Liver (tissue), 9 donors: Measurements from ENCODE around the gene NACAD. TPM values are rescaled to one million over a fixed set of nuclear protein-coding genes. Genes with fewer than 3 reads are reported as not detected.

Experiments
- DNase-seq: peaks from one replicate; pipeline ENCODE4 v3.0.0-alpha.2; 2017; ENCODE audit warnings: low spot score
- H3K27ac ChIP-seq, 2 donors: one replicate each; pipeline ENCODE4 v1.7.0; 2013; ENCODE audit warnings: inconsistent platforms in 2 of 2, low read length in 2 of 2, control low read depth in 1 of 2, low read depth in 1 of 2, mild to moderate bottlenecking in 1 of 2
- H3K27me3 ChIP-seq, 4 donors: one replicate each; pipeline versions ENCODE4 v1.6.1 to v1.7.0; 2013; ENCODE audit warnings: low read length in 3 of 4, inconsistent platforms in 1 of 4, mild to moderate bottlenecking in 1 of 4, moderate library complexity in 1 of 4; ENCODE audit not compliant: control insufficient read depth in 4 of 4, insufficient read depth in 4 of 4
- H3K36me3 ChIP-seq, 4 donors: one replicate each; pipeline versions ENCODE4 v1.6.1 to v1.7.0; 2013; ENCODE audit warnings: low read length in 3 of 4, mild to moderate bottlenecking in 3 of 4, low read depth in 1 of 4, moderate library complexity in 1 of 4; ENCODE audit not compliant: control insufficient read depth in 4 of 4, insufficient read depth in 3 of 4
- H3K4me1 ChIP-seq, 4 donors: one replicate each; pipeline versions ENCODE4 v1.6.1 to v1.7.0; 2013; ENCODE audit warnings: low read length in 3 of 4, mild to moderate bottlenecking in 3 of 4, moderate library complexity in 1 of 4; ENCODE audit not compliant: control insufficient read depth in 4 of 4, insufficient read depth in 4 of 4
- H3K4me3 ChIP-seq, 3 donors: one replicate each; pipeline versions ENCODE4 v1.6.1 to v1.7.0; 2013; ENCODE audit warnings: low read length in 3 of 3, control low read depth in 1 of 3, low read depth in 1 of 3, mild to moderate bottlenecking in 1 of 3
- H3K9ac ChIP-seq, 2 donors: one replicate each; pipeline ENCODE4 v1.7.0; 2013; ENCODE audit warnings: low read length in 2 of 2, mild to moderate bottlenecking in 2 of 2, moderate library complexity in 2 of 2, control low read depth in 1 of 2, low read depth in 1 of 2
- H3K9me3 ChIP-seq, 4 donors: one replicate each; pipeline versions ENCODE4 v1.6.1 to v1.7.0; 2013; ENCODE audit warnings: low read length in 3 of 4; ENCODE audit not compliant: control insufficient read depth in 4 of 4
- ATF3 ChIP-seq: IDR thresholded peaks from 2 replicates; pipeline ENCODE4 v1.6.1; 2016; ENCODE audit warnings: antibody characterized with exemption
- CTCF ChIP-seq: fragments of 150-350 bp; IDR thresholded peaks from 2 replicates; pipeline ENCODE4 v1.5.1; 2017; ENCODE audit warnings: improper control_type of control experiment, low read depth, low read length; ENCODE audit not compliant: missing input control
- EGR1 ChIP-seq, 2 donors: IDR thresholded peaks; 2 replicates each; pipeline ENCODE4 v1.6.1; 2016 to 2018; ENCODE audit warnings: antibody characterized with exemption in 2 of 2, low read depth in 2 of 2
- FOXA1 ChIP-seq: IDR thresholded peaks from 2 replicates; pipeline ENCODE4 v1.6.1; 2016; ENCODE audit warnings: antibody characterized with exemption
- FOXA2 ChIP-seq: IDR thresholded peaks from 2 replicates; pipeline ENCODE4 v1.6.1; 2016; ENCODE audit warnings: antibody characterized with exemption
- HNF4G ChIP-seq: IDR thresholded peaks from 2 replicates; pipeline ENCODE4 v1.6.1; 2016; ENCODE audit warnings: antibody characterized with exemption
- JUND ChIP-seq, 2 donors: IDR thresholded peaks; 2 replicates each; pipeline ENCODE4 v1.6.1; 2016; ENCODE audit warnings: antibody characterized with exemption in 2 of 2
- MAX ChIP-seq: IDR thresholded peaks from 2 replicates; pipeline ENCODE4 v1.6.1; 2016; ENCODE audit warnings: antibody characterized with exemption
- NR2F2 ChIP-seq: IDR thresholded peaks from 2 replicates; pipeline ENCODE4 v1.6.1; 2016; ENCODE audit warnings: antibody characterized with exemption
- RAD21 ChIP-seq, 2 donors: IDR thresholded peaks; 2 replicates each; pipeline ENCODE4 v1.6.1; 2016; ENCODE audit warnings: antibody characterized with exemption in 2 of 2, mild to moderate bottlenecking in 2 of 2
- REST ChIP-seq: IDR thresholded peaks from 2 replicates; pipeline ENCODE4 v1.6.1; 2016; ENCODE audit warnings: antibody characterized with exemption, mild to moderate bottlenecking
- RXRA ChIP-seq, 2 donors: IDR thresholded peaks; 2 replicates each; pipeline ENCODE4 v1.6.1; 2017 to 2018; ENCODE audit warnings: antibody characterized with exemption in 2 of 2, mild to moderate bottlenecking in 1 of 2
- SP1 ChIP-seq: IDR thresholded peaks from 2 replicates; pipeline ENCODE4 v1.6.1; 2018; ENCODE audit warnings: antibody characterized with exemption, mild to moderate bottlenecking
- TAF1 ChIP-seq: conservative IDR thresholded peaks from 2 replicates; pipeline ENCODE4 v1.6.1; 2016; ENCODE audit warnings: antibody characterized with exemption, mild to moderate bottlenecking
- YY1 ChIP-seq: IDR thresholded peaks from 2 replicates; pipeline ENCODE4 v1.6.1; 2016; ENCODE audit warnings: antibody characterized with exemption, mild to moderate bottlenecking
- ZBTB33 ChIP-seq: IDR thresholded peaks from 2 replicates; pipeline ENCODE4 v1.6.1; 2016; ENCODE audit warnings: antibody characterized with exemption
- WGBS: extraction: QIAGEN DNeasy Blood & Tissue Kit; methylation state at CpG from one replicate; pipeline ENCODE4 v1.1.7; 2013; 5-methylcytosine and 5-hydroxymethylcytosine counted together
- polyA plus RNA-seq, 2 donors: library from polyadenylated mRNA; stranded (reverse) in 1 of 2; unstranded in 1 of 2; fragments of 200-250 nt in 1 of 2; fragments of >200 nt in 1 of 2; fragmentation: Nextera tagmentation in 1 of 2; extraction: Ambion mirVana in 1 of 2; gene quantifications; one replicate each; pipeline versions ENCODE4 v1.2.1 to v1.2.3, GENCODE V29; 2013 to 2015
- total RNA-seq, 2 donors: library from RNA; depleted of rRNA; stranded (reverse); fragments of >200 nt; gene quantifications; one replicate each; pipeline ENCODE4 v1.2.3, GENCODE V29; 2014
- donor health status: healthy.
- donor health status: healthy.
- donor health status: healthy.
- donor health status: healthy.
- donor health status: healthy.

Gene NACAD
- total and polyA plus RNA-seq, 4 donors = 0.03 to 0.14 (median 0.09) TPM

- H3K9ac ChIP-seq = no peak overlapping the region
- no peak for TF ChIP-seq ATF3
- TF ChIP-seq EGR1 (IDR thresholded peaks at IDR 0.05; ENCODE audit: low read depth in 2 of 2) = no peak
- no peak for TF ChIP-seq RAD21 (IDR thresholded peaks at IDR 0.05)
- TF ChIP-seq ZBTB33 = no peak
- no peak for TF ChIP-seq REST
- TF ChIP-seq SP1 = no peak
- TF ChIP-seq FOXA2 = no peak
- TF ChIP-seq CTCF = no peak
- TF ChIP-seq MAX = no peak
- TF ChIP-seq JUND (IDR thresholded peaks at IDR 0.05) = no peak
- no peak for TF ChIP-seq RXRA (IDR thresholded peaks at IDR 0.05)
- no peak for TF ChIP-seq TAF1
- TF ChIP-seq FOXA1 = no peak
- TF ChIP-seq YY1 = no peak
- TF ChIP-seq NR2F2 = no peak
- no peak overlapping the region for H3K27ac ChIP-seq
- peaks cover 6 to 13% (median 10%) of the 10 kb centered on the region in 4 donors for H3K4me1 ChIP-seq
- H3K36me3 ChIP-seq = peaks cover 2 to 42% (median 21%) of the 10 kb centered on the region in 4 donors
- no peak overlapping the region for H3K4me3 ChIP-seq
- DNase-seq = no peak
- H3K9me3 ChIP-seq = no peaks in the 10 kb centered on the region
- H3K27me3 ChIP-seq = no peaks in the 10 kb centered on the region
- 73% methylated on average over 5 of the region's 5 CpGs for WGBS
Measured at GRCh38 chr7:45039106-45039505, 49.7 kb downstream of the NACAD start.

GRCh38 chr7:45037876-45038275 lies 50.9 kb downstream of the NACAD start:
- Histone ChIP-seq H3K27ac (no peak overlapping the region), H3K9me3 (no peaks in the 10 kb centered on the region), H3K9ac (no peak overlapping the region), H3K4me3 (no peak overlapping the region), H3K27me3 (no peaks in the 10 kb centered on the region), H3K4me1 (peaks cover 8 to 24% (median 18%) of the 10 kb centered on the region in 4 donors), H3K36me3 (peaks cover 2 to 36% (median 17%) of the 10 kb centered on the region in 4 donors)
- WGBS = 97% methylated on average over 5 of the region's 5 CpGs
- TF ChIP-seq ZBTB33 (no peak), ATF3 (no peak), FOXA1 (no peak), CTCF (no peak), JUND (IDR thresholded peaks at IDR 0.05) (no peak), HNF4G (no peak), EGR1 (IDR thresholded peaks at IDR 0.05; ENCODE audit: low read depth in 2 of 2) (no peak), TAF1 (no peak), FOXA2 (no peak), SP1 (no peak)
- DNase-seq = no peak
